HG02943 (cell line): ENCODE data around the gene MYL4.
"Not testable (repeated sequence)": the region's sequence is repeated elsewhere in the genome, so short reads cannot be mapped to it uniquely, and the experiment has no call there.

ENCODE experiments used
- ATAC-seq: cut with Tn5 transposase; IDR thresholded peaks from one replicate; pipeline ENCODE4 v1.9.1; 2021; ENCODE audit warnings: mild to moderate bottlenecking, low read depth, moderate library complexity; ENCODE audit not compliant: unreplicated experiment

The MYL4 gene

DNA sequence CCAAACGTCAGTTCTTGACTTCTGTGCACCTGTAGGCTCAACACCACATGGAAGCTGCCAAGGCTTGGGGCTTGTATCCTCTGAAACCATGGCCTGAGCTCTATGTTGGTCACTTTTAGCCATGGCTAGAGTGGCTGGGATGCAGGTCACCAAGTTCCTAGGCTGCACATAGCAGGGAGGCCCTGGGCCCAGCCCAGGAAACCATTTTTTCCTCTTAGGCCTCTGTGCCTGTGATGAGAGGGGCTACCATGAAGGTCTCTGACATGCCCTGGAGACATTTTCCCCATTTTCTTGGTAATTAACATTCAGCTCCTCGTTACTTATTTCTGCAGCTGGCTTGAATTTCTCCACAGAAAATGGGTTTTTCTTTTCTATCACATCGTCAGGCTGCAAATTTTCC is 59.8 kb downstream of the MYL4 start:
- not testable (repeated sequence) for ATAC-seq

DNA sequence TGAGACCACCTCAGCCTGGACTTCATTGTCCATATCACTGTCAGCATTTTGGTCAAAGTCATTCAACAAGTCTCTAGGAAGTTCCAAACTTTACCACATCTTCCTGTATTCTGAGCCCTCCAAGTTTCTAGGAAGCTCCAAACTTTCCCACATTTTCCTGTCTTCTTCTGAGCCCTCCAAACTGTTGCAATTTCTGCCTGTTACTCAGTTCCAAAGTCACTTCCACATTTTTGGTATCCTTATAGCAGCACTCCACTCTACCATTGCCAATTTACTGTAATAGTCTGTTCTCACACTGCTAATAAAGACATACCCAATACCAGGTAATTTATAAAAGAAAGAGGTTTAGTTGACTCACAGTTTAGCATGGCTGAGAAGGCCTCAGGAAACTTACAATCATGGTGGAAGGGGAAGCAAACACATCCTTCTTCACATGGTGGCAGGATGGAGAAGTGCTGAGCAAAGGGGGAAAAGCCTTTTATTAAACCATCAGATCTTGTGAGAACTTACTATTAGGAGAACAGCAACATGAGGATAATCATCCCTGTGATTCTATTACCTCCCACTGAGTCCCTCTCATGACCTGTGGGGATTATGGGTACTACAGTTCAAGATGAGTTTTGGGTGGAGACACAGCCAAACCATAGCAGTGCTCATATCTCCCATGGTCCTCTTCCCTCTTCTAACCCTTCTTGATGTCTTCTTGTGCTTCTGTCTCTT is 60.6 kb downstream of the MYL4 start:
- ATAC-seq: not testable (repeated sequence)

DNA sequence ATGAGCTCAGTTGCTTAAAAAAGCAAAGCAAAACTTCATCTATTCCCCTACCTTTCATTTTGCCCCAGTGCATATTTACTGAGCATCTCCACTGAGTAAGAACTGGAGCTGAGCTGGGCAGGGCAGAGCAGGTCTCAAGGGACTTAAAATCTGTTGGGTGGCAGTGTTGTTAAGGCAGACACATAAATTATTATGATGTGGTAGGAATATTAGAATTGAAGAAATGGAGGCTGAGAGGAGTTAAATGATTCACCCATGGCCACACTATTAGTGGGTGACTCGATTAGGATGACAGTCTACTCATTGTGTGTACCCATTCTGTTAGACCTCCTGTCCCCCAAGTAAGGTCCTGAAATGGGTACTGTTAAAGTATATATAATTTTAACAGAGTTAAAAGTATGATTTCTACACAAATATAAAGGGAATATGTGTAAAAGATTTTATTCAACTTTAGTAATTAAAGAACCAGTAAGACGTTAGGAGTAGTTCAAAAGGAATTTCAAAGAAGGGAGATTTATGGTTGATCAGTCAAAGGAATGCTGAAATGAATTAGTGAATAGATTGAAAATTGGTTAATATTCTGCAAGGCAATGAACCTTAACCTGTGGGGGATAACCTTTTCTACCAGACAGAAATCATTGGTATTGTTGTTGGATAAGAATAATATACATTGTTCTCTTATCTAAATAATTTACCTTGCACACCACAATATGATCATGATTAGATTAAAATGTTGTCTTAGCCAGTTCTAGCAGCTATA is 62.0 kb downstream of the MYL4 start:
- no peak for ATAC-seq

DNA sequence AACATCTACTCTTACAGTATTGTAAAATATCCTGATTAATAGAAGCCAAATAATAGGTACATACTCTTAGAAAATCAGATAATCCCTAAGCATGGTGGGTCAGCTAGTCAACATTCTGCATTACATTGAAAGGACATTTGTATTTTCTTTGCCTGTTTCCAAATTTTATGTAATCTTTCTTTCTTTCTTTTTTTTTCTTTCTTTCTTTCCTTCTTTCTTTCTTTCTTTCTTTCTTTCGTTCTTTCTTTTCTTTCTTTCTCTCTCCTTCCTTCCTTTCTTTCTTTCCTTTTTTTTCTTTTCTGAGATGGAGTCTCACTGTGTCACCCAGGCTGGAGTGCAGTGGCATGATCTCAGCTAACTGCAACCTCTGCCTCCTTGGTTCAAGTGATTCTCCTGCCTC is 63.3 kb downstream of the MYL4 start:
- no peak for ATAC-seq

DNA sequence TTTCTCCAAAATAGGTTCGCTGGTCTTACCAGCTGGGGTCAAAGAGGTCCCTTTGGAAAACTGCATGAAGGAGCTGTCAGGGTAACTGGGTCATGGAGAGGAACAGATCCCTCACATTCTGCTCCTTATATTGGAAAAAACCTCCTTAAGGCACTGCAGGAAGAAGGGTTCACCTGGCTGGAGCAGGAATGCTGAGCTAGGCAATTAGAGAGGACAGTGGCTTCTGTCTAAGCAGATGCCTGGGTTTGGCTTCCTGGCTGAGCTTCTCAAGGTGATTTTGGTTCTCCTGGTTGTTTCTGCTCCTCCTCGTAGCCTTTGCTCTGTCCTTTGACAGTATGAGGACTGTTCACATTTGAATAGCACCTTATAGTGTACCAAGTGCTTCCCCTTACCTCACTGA is 64.1 kb downstream of the MYL4 start:
- ATAC-seq: no peak
